ENCODE results near the gene NDE1. TPM values are rescaled to one million over a fixed set of nuclear protein-coding genes. Genes with fewer than 3 reads are reported as not detected.
"Not testable (repeated sequence)": the region's sequence is repeated elsewhere in the genome, so short reads cannot be mapped to it uniquely, and the experiment has no call there.

Gene NDE1
- total RNA-seq, 4 donors from 2014 or later: 46.1 to 94.9 (median 70.1) TPM

DNA sequence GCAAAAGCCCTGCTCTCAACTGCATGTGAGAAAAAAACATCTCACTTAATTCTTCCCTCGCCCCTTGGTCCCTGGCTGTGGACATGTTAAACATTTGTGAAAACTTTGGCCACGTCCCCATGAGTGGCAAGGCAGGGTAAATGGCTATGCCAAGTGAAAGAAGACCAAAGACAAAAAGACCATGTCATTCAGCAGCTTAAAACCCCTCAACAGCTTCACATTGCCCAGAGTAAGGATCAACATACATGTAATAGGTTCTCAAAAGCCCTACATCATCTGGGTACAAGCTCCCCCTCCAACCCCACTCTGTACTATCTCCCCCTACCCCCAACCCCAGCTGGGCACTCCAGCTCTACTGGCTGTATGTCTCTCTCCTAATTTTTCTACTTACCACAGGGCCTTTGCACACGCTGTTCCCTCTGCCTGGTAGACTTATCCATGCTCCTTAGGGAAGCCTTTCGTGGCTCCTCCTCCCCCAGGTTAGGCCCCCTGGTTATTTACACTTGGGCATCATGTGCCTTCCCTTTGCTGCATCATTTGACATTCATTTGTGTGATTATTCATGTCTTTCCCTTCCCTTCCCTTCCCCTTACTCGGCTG lies 75.7 kb downstream of the NDE1 start:
- WGBS: 61% methylated on average over 5 of the region's 5 CpGs
- H3K36me3 ChIP-seq: peaks cover 48 to 100% (median 98%) of the 10 kb centered on the region in 4 donors
- H3K4me1 ChIP-seq: peaks cover 0 to 94% (median 61%) of the 10 kb centered on the region in 4 donors
- TF ChIP-seq POLR2A (IDR thresholded peaks at IDR 0.05; ENCODE audit: low read depth) (no peak), POLR2AphosphoS5 (IDR thresholded peaks at IDR 0.05) (peak in 1 of 2 donors; percentile 49)
- H3K9me3 ChIP-seq: no peaks in the 10 kb centered on the region
- no peak for DNase-seq (ENCODE audit: extremely low spot score)
- no peaks in the 10 kb centered on the region for H3K27me3 ChIP-seq
- H3K4me3 ChIP-seq: no peak overlapping the region
- intact Hi-C loops (cut with DNase I): no loop called here
- peak overlapping the region; percentile 40 to 66 (median 60) for H3K27ac ChIP-seq (replicated peaks in 1 of 4)

DNA sequence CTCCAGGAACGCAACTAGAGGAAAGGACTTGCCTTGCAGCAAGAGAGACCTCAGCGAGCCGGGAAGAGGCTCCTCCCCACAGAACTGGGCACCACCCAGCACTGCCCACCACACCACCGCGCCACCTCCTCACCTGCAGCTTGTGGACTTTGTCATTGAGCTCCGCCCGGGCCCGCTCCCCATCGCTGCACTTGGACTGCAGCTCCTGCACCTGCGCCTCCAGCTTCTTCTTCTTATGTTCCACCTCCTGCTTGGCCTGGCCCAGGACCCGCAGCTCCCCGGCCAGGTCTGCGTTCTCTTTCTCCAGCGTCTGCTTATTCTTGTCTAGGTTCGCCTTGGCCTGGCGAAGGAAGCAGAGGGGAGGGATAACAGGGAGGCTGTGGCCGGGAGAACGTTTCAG lies 76.7 kb downstream of the NDE1 start:
- intact Hi-C loops (cut with DNase I): no loop called here
- TF ChIP-seq POLR2A (IDR thresholded peaks at IDR 0.05; ENCODE audit: low read depth) (no peak), POLR2AphosphoS5 (IDR thresholded peaks at IDR 0.05) (peak in 1 of 2 donors; percentile 55)
- 72% methylated on average over 18 of the region's 18 CpGs for WGBS
- Histone ChIP-seq H3K27me3 (no peaks in the 10 kb centered on the region), H3K9me3 (no peaks in the 10 kb centered on the region), H3K27ac (replicated peaks in 1 of 4) (peak overlapping the region; percentile 56 to 71 (median 64)), H3K36me3 (peaks cover 38 to 100% (median 98%) of the 10 kb centered on the region in 4 donors), H3K4me3 (no peak overlapping the region), H3K4me1 (peaks cover 0 to 94% (median 65%) of the 10 kb centered on the region in 4 donors)
- no peak for DNase-seq (ENCODE audit: extremely low spot score)

DNA sequence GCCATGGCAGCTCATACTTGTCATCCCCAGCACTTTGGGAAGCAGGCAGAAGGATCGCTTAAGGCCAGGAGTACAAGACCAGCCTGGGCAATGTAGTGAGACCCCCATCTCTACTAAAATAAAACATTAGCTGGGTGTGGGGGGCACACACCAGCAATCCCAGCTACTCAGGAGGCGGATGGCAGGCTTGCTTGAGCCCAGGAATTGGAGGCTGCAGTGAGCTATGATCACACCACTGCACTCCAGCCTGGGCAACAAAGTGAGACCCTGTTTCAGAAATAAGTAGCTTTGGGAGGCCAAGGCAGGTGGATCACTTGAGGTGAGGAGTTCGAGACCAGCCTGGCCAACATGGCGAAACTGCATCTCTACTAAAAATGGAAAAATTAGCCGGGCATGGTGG lies 77.7 kb downstream of the NDE1 start:
- H3K27me3 ChIP-seq; H3K4me3 ChIP-seq; DNase-seq (ENCODE audit: extremely low spot score); H3K9me3 ChIP-seq; intact Hi-C loops (cut with DNase I): not testable (repeated sequence)
- WGBS: 96% methylated on average over 5 of the region's 5 CpGs
- Histone ChIP-seq H3K27ac (replicated peaks in 1 of 4) (peak overlapping the region; percentile 56 to 66 (median 62)), H3K36me3 (peaks cover 32 to 100% (median 98%) of the 10 kb centered on the region in 4 donors), H3K4me1 (peaks cover 0 to 93% (median 65%) of the 10 kb centered on the region in 4 donors)
- peak in 1 of 2 donors; percentile 12 for TF ChIP-seq POLR2AphosphoS5 (IDR thresholded peaks at IDR 0.05)

DNA sequence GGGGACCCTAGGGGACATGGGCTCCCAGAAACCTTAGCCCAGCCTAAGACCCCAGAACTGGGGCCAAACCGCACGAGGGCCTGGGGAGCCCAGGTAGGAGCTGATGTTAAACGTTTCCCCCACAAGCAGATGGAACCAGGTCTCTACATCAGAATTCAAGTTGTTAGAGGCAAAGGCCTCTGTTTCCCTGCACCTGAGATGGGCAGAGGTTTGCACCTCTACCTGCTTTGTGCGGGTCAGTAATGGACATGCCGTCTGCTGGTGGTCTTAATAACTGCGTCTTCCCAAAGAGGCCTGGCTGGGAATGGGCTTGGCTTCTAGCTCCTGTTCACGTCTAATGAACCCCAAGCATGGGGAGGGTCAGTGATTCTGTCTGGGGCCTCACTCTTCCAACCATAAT lies 79.1 kb downstream of the NDE1 start:
- 75% methylated on average over 7 of the region's 7 CpGs for WGBS
- intact Hi-C loops (cut with DNase I): no loop called here
- Histone ChIP-seq H3K27ac (replicated peaks in 1 of 4) (peak overlapping the region; percentile 54 to 66 (median 58)), H3K27me3 (no peaks in the 10 kb centered on the region), H3K9me3 (no peaks in the 10 kb centered on the region), H3K4me3 (no peak overlapping the region), H3K4me1 (peaks cover 0 to 87% (median 68%) of the 10 kb centered on the region in 4 donors), H3K36me3 (peaks cover 27 to 100% (median 97%) of the 10 kb centered on the region in 4 donors)
- DNase-seq (ENCODE audit: extremely low spot score): no peak
- TF ChIP-seq, protein P1, sequence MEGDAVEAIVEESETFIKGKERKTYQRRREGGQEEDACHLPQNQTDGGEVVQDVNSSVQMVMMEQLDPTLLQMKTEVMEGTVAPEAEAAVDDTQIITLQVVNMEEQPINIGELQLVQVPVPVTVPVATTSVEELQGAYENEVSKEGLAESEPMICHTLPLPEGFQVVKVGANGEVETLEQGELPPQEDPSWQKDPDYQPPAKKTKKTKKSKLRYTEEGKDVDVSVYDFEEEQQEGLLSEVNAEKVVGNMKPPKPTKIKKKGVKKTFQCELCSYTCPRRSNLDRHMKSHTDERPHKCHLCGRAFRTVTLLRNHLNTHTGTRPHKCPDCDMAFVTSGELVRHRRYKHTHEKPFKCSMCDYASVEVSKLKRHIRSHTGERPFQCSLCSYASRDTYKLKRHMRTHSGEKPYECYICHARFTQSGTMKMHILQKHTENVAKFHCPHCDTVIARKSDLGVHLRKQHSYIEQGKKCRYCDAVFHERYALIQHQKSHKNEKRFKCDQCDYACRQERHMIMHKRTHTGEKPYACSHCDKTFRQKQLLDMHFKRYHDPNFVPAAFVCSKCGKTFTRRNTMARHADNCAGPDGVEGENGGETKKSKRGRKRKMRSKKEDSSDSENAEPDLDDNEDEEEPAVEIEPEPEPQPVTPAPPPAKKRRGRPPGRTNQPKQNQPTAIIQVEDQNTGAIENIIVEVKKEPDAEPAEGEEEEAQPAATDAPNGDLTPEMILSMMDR (IDR thresholded peaks at IDR 0.05): no peak
- TF ChIP-seq POLR2AphosphoS5 (IDR thresholded peaks at IDR 0.05) (peak; percentile 4 to 76), POLR2A (IDR thresholded peaks at IDR 0.05; ENCODE audit: low read depth) (no peak), EP300 (IDR thresholded peaks at IDR 0.05) (no peak)

DNA sequence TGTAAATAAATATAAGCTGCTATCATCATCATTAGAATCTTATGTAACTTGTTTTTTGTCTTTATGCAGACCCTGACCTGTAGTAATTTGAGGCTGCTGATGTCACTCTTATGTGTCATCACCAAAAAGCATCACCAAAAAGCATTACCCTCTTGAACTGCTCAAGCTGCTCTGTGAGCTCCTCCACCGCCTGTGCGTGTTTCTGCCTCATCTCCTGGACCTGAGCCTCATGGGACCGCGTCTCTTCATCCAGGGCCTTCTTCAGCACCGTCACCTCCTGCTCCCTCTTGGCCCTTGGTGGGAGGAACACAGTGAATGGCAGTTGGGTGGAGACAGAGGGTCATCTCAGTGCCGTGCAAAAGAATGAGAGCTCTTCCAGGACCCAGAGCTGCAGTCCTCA lies 82.4 kb downstream of the NDE1 start:
- H3K27ac ChIP-seq (replicated peaks in 1 of 4): peak overlapping the region; percentile 53 to 62 (median 58)
- WGBS: 80% methylated on average over 6 of the region's 6 CpGs
- TF ChIP-seq EP300 (IDR thresholded peaks at IDR 0.05) (no peak), POLR2A (IDR thresholded peaks at IDR 0.05; ENCODE audit: low read depth) (no peak), POLR2AphosphoS5 (IDR thresholded peaks at IDR 0.05) (peak; percentile 51 to 76)
- TF ChIP-seq, protein P1 (IDR thresholded peaks at IDR 0.05): no peak
- peaks cover 0 to 85% (median 62%) of the 10 kb centered on the region in 4 donors for H3K4me1 ChIP-seq
- no peaks in the 10 kb centered on the region for H3K9me3 ChIP-seq
- intact Hi-C loops (cut with DNase I): no loop called here
- H3K4me3 ChIP-seq: no peak overlapping the region
- H3K27me3 ChIP-seq: no peaks in the 10 kb centered on the region
- peaks cover 12 to 100% (median 97%) of the 10 kb centered on the region in 4 donors for H3K36me3 ChIP-seq
- DNase-seq (ENCODE audit: extremely low spot score): no peak

DNA sequence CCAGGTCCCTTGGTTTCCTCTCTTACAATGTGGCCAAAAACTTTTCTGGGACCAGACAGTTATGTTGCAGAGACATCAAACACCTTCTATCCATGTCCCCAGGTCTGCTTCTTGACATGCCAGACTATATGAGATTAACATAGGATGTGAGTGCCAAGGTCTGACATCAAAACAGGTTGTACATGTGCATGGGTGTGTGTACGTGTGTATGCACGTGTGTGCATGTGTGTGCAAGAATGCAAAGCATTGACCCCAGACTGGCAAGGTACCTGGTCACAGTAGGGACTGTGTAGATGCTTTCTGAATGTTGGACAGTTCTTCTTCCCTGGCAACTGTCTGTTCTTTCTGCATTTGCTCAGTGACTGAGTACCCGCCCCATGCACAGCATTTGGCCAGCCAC lies 85.6 kb downstream of the NDE1 start:
- peak; percentile 37 to 84 for TF ChIP-seq POLR2AphosphoS5 (IDR thresholded peaks at IDR 0.05)
- no peak for TF ChIP-seq EP300 (IDR thresholded peaks at IDR 0.05)
- Histone ChIP-seq H3K27me3 (no peaks in the 10 kb centered on the region), H3K4me1 (peaks cover 0 to 88% (median 54%) of the 10 kb centered on the region in 4 donors), H3K36me3 (peaks cover 12 to 100% (median 99%) of the 10 kb centered on the region in 4 donors), H3K9me3 (no peaks in the 10 kb centered on the region), H3K4me3 (no peak overlapping the region), H3K27ac (replicated peaks in 1 of 4) (peak overlapping the region in 2 of 4 donors; percentile 60 to 62)
- no peak for DNase-seq (ENCODE audit: extremely low spot score)
- WGBS: 71% methylated on average over 3 of the region's 3 CpGs
- intact Hi-C loops (cut with DNase I): no loop called here

Data from esophagus muscularis mucosa (tissue), 4 donors.